ENCODE data around the gene ATP5F1B.
A peak's percentile ranks its signal among the peaks of the same experiment; 100 is the strongest.

Gene ATP5F1B

DNA sequence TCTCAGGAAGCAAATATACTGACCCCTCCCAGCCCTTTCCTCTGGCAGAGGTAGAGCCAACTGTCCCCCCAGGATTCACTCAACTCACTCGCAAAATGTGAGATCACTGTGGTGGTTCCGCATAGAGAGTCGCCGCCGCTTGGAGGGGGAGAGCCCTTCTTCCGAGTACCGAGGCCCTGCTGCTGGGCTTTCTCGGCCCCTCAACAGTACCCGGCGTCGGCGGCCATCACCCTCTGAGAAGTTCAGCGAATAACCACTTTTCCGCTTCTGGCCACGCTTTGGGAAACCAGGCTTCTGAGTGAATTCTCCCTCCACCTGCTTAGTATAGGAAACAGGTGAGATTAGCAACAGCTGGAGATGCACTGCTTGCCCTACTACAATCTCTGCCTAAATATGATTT lies 46.7 kb downstream of the ATP5F1B start:
- Histone ChIP-seq H2AFZ (no peak overlapping the region), H3K4me1 (no peaks in the 10 kb centered on the region), H3K4me3 (ENCODE audit: low read depth, low read length) (no peak overlapping the region), H3K79me2 (no peaks in the 10 kb centered on the region), H3K27me3 (ENCODE audit: control insufficient read depth, insufficient read depth, low read length) (no peaks in the 10 kb centered on the region), H3K9ac (no peak overlapping the region), H3K36me3 (ENCODE audit: control insufficient read depth, insufficient read depth, low read length) (no peaks in the 10 kb centered on the region), H3K4me2 (ENCODE audit: low read length) (no peak overlapping the region), H3K9me3 (ENCODE audit: control insufficient read depth, low read length) (no peaks in the 10 kb centered on the region), H3K27ac (no peak overlapping the region)
- TF ChIP-seq, protein P1, sequence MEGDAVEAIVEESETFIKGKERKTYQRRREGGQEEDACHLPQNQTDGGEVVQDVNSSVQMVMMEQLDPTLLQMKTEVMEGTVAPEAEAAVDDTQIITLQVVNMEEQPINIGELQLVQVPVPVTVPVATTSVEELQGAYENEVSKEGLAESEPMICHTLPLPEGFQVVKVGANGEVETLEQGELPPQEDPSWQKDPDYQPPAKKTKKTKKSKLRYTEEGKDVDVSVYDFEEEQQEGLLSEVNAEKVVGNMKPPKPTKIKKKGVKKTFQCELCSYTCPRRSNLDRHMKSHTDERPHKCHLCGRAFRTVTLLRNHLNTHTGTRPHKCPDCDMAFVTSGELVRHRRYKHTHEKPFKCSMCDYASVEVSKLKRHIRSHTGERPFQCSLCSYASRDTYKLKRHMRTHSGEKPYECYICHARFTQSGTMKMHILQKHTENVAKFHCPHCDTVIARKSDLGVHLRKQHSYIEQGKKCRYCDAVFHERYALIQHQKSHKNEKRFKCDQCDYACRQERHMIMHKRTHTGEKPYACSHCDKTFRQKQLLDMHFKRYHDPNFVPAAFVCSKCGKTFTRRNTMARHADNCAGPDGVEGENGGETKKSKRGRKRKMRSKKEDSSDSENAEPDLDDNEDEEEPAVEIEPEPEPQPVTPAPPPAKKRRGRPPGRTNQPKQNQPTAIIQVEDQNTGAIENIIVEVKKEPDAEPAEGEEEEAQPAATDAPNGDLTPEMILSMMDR (IDR thresholded peaks at IDR 0.05) = no peak

GRCh38 chr12:56596815-56597214 lies 49.0 kb downstream of the ATP5F1B start:
- no peaks in the 10 kb centered on the region for H3K79me2 ChIP-seq
- no peak overlapping the region for H3K4me3 ChIP-seq (ENCODE audit: low read depth, low read length)
- H3K27me3 ChIP-seq (ENCODE audit: control insufficient read depth, insufficient read depth, low read length) = no peaks in the 10 kb centered on the region
- H3K4me2 ChIP-seq (ENCODE audit: low read length) = no peak overlapping the region
- H3K9ac ChIP-seq = no peak overlapping the region
- H2AFZ ChIP-seq = no peak overlapping the region
- H3K27ac ChIP-seq = no peak overlapping the region
- H3K4me1 ChIP-seq = no peaks in the 10 kb centered on the region
- H3K9me3 ChIP-seq (ENCODE audit: control insufficient read depth, low read length) = no peaks in the 10 kb centered on the region
- H3K36me3 ChIP-seq (ENCODE audit: control insufficient read depth, insufficient read depth, low read length) = no peaks in the 10 kb centered on the region
- TF ChIP-seq, protein P1 (IDR thresholded peaks at IDR 0.05) = no peak

GRCh38 chr12:56593909-56594621 lies 51.7 kb downstream of the ATP5F1B start:
- Histone ChIP-seq H3K9ac (no peak overlapping the region), H3K27ac (peak overlapping the region; percentile 24), H3K9me3 (ENCODE audit: control insufficient read depth, low read length) (no peaks in the 10 kb centered on the region), H3K36me3 (ENCODE audit: control insufficient read depth, insufficient read depth, low read length) (no peaks in the 10 kb centered on the region), H3K4me3 (ENCODE audit: low read depth, low read length) (no peak overlapping the region), H3K27me3 (ENCODE audit: control insufficient read depth, insufficient read depth, low read length) (no peaks in the 10 kb centered on the region), H3K4me1 (no peaks in the 10 kb centered on the region), H3K4me2 (ENCODE audit: low read length) (no peak overlapping the region), H2AFZ (no peak overlapping the region), H3K79me2 (no peaks in the 10 kb centered on the region)
- TF ChIP-seq, protein P1 (IDR thresholded peaks at IDR 0.05) = peak; percentile 83

- no peak overlapping the region for H3K4me2 ChIP-seq (ENCODE audit: low read length)
- no peak overlapping the region for H2AFZ ChIP-seq
- H3K4me1 ChIP-seq = no peaks in the 10 kb centered on the region
- no peaks in the 10 kb centered on the region for H3K36me3 ChIP-seq (ENCODE audit: control insufficient read depth, insufficient read depth, low read length)
- no peak overlapping the region for H3K4me3 ChIP-seq (ENCODE audit: low read depth, low read length)
- no peaks in the 10 kb centered on the region for H3K27me3 ChIP-seq (ENCODE audit: control insufficient read depth, insufficient read depth, low read length)
- no peak overlapping the region for H3K27ac ChIP-seq
- TF ChIP-seq, protein P1 (IDR thresholded peaks at IDR 0.05) = no peak
- no peaks in the 10 kb centered on the region for H3K79me2 ChIP-seq
- H3K9ac ChIP-seq = no peak overlapping the region
- H3K9me3 ChIP-seq (ENCODE audit: control insufficient read depth, low read length) = no peaks in the 10 kb centered on the region
Measured at GRCh38 chr12:56591961-56592360, 53.8 kb downstream of the ATP5F1B start.

- H3K9ac ChIP-seq = no peak overlapping the region
- H3K27ac ChIP-seq = no peak overlapping the region
- no peak overlapping the region for H2AFZ ChIP-seq
- no peaks in the 10 kb centered on the region for H3K4me1 ChIP-seq
- no peak overlapping the region for H3K4me2 ChIP-seq (ENCODE audit: low read length)
- TF ChIP-seq, protein P1 (IDR thresholded peaks at IDR 0.05) = no peak
- H3K27me3 ChIP-seq (ENCODE audit: control insufficient read depth, insufficient read depth, low read length) = no peaks in the 10 kb centered on the region
- no peaks in the 10 kb centered on the region for H3K36me3 ChIP-seq (ENCODE audit: control insufficient read depth, insufficient read depth, low read length)
- H3K79me2 ChIP-seq = no peaks in the 10 kb centered on the region
- no peak overlapping the region for H3K4me3 ChIP-seq (ENCODE audit: low read depth, low read length)
- no peaks in the 10 kb centered on the region for H3K9me3 ChIP-seq (ENCODE audit: control insufficient read depth, low read length)
Measured at GRCh38 chr12:56591126-56591525, 54.7 kb downstream of the ATP5F1B start.

All from parathyroid adenoma (tissue), 2 donors.